ENCODE measurements around the gene SHISA5. TPM values are rescaled to one million over a fixed set of nuclear protein-coding genes. Genes with fewer than 3 reads are reported as not detected.

SHISA5 gene
- polyA plus RNA-seq, 4 donors: 68.2 to 220 (median 106) TPM

Other genes starting within 250 kb of the SHISA5 start
- gene NME6, start 202.8 kb downstream of the SHISA5 start, polyA plus RNA-seq: 10 to 100 TPM; 14.1 to 25.9 (median 20.1) TPM
- not detected for gene SPINK8, start 170.5 kb downstream of the SHISA5 start, polyA plus RNA-seq
- under 1 TPM in 1 of 4 donors, not detected in 3; 0.16 TPM for gene FBXW12, start 132.0 kb downstream of the SHISA5 start, polyA plus RNA-seq
- gene PLXNB1, start 74.1 kb downstream of the SHISA5 start, polyA plus RNA-seq: 100 to 1,000 TPM in 1 of 4 donors, 10 to 100 TPM in 3; 56.5 to 129 (median 60.4) TPM
- gene CCDC51, start 64.1 kb downstream of the SHISA5 start, polyA plus RNA-seq: 10 to 100 TPM; 11.1 to 22.6 (median 21.7) TPM
- gene TMA7, start 63.9 kb downstream of the SHISA5 start, polyA plus RNA-seq: 100 to 1,000 TPM; 292 to 744 (median 524) TPM
- gene ATRIP, start 57.4 kb downstream of the SHISA5 start, polyA plus RNA-seq: 1 to 10 TPM; 1.1 to 6.8 (median 3.2) TPM
- 10 to 100 TPM; 11.3 to 44.5 (median 19.1) TPM for gene PFKFB4, start 52.6 kb upstream of the SHISA5 start, polyA plus RNA-seq
- gene UCN2, start 59.6 kb upstream of the SHISA5 start, polyA plus RNA-seq: under 1 TPM in 2 of 4 donors, not detected in 2; 0.13 to 0.65 TPM
- 100 to 1,000 TPM in 1 of 4 donors, 10 to 100 TPM in 2, 1 to 10 TPM in 1; 8.0 to 120 (median 19.3) TPM for gene COL7A1, start 91.2 kb upstream of the SHISA5 start, polyA plus RNA-seq
- gene UQCRC1, start 105.5 kb upstream of the SHISA5 start, polyA plus RNA-seq: 100 to 1,000 TPM; 291 to 692 (median 452) TPM
- gene TMEM89, start 117.6 kb upstream of the SHISA5 start, polyA plus RNA-seq: under 1 TPM in 2 of 4 donors, not detected in 2; 0.21 to 0.24 TPM
- 10 to 100 TPM; 14.3 to 74.0 (median 30.4) TPM for gene SLC26A6, start 131.3 kb upstream of the SHISA5 start, polyA plus RNA-seq
- 1 to 10 TPM in 2 of 4 donors, under 1 TPM in 2; 0.27 to 2.8 (median 1.1) TPM for gene CELSR3, start 158.7 kb upstream of the SHISA5 start, polyA plus RNA-seq
- gene NCKIPSD, start 181.7 kb upstream of the SHISA5 start, polyA plus RNA-seq: 10 to 100 TPM in 3 of 4 donors, 1 to 10 TPM in 1; 8.9 to 16.7 (median 14.5) TPM
- 100 to 1,000 TPM in 2 of 4 donors, 10 to 100 TPM in 2; 79.5 to 167 (median 108) TPM for gene IP6K2, start 213.0 kb upstream of the SHISA5 start, polyA plus RNA-seq

All from small intestine (tissue), 4 donors.